ENCODE data around the gene ALDH1L2. TPM values are rescaled to one million over a fixed set of nuclear protein-coding genes. Genes with fewer than 3 reads are reported as not detected.

ALDH1L2 gene
- total RNA-seq, 4 donors from 2014 or later: 7.0 to 19.9 (median 11.1) TPM

GRCh38 chr12:105030820-105031807 is 53.1 kb downstream of the ALDH1L2 start:
- TF ChIP-seq CTCF (IDR thresholded peaks at IDR 0.05; ENCODE audit: low read depth): no peak

- no peak for TF ChIP-seq CTCF (IDR thresholded peaks at IDR 0.05; ENCODE audit: low read depth)
These were observed 57.8 kb downstream of the ALDH1L2 start for GRCh38 chr12:105026411-105026810.

GRCh38 chr12:105025890-105026289 is 58.4 kb downstream of the ALDH1L2 start:
- no peak for TF ChIP-seq CTCF (IDR thresholded peaks at IDR 0.05; ENCODE audit: low read depth)

- no peak for TF ChIP-seq CTCF (IDR thresholded peaks at IDR 0.05; ENCODE audit: low read depth)
These were observed 59.3 kb downstream of the ALDH1L2 start for GRCh38 chr12:105024928-105025327.

- TF ChIP-seq CTCF (IDR thresholded peaks at IDR 0.05; ENCODE audit: low read depth): no peak
These were observed 63.9 kb downstream of the ALDH1L2 start for GRCh38 chr12:105020241-105020962.

- TF ChIP-seq CTCF (IDR thresholded peaks at IDR 0.05; ENCODE audit: low read depth): no peak
These were observed 65.5 kb downstream of the ALDH1L2 start for GRCh38 chr12:105018776-105019175.

- TF ChIP-seq CTCF (IDR thresholded peaks at IDR 0.05; ENCODE audit: low read depth): no peak
These were observed 66.2 kb downstream of the ALDH1L2 start for GRCh38 chr12:105018012-105018411.

Measured in subcutaneous adipose tissue (tissue), 4 donors.